GM12892 (cell line): ENCODE measurements around the gene PRUNE1.

Source experiments
- POLR2A ChIP-seq: IDR thresholded peaks from 2 replicates; pipeline ENCODE4 v1.6.1; 2011; ENCODE audit warnings: low read depth, low read length, control low read depth
- POLR2AphosphoS5 ChIP-seq: IDR thresholded peaks from 2 replicates; pipeline ENCODE4 v1.6.1; 2011; ENCODE audit warnings: low read depth, low read length, control low read depth

GRCh38 chr1:150985179-150985825 is 22.9 kb upstream of the PRUNE1 start:
- TF ChIP-seq POLR2AphosphoS5 (no peak), POLR2A (no peak)
